Astrocyte (in vitro differentiated cells and primary cell): ENCODE results near the gene ST6GALNAC1.

Source experiments
- EZH2 ChIP-seq: IDR thresholded peaks from 2 replicates; pipeline ENCODE4 v1.6.1; 2012; ENCODE audit warnings: mild to moderate bottlenecking, low read length, inconsistent platforms; ENCODE audit not compliant: insufficient read depth
- TF ChIP-seq, protein P1 (sequence below): IDR thresholded peaks from 2 replicates; pipeline ENCODE4 v1.5.1; 2011; ENCODE audit warnings: low read depth, mild to moderate bottlenecking, inconsistent platforms, low read length, moderate library complexity; ENCODE audit not compliant: insufficient read depth

GRCh38 chr17:76677406-76677805 lies 33.8 kb upstream of the ST6GALNAC1 start:
- TF ChIP-seq, protein P1, sequence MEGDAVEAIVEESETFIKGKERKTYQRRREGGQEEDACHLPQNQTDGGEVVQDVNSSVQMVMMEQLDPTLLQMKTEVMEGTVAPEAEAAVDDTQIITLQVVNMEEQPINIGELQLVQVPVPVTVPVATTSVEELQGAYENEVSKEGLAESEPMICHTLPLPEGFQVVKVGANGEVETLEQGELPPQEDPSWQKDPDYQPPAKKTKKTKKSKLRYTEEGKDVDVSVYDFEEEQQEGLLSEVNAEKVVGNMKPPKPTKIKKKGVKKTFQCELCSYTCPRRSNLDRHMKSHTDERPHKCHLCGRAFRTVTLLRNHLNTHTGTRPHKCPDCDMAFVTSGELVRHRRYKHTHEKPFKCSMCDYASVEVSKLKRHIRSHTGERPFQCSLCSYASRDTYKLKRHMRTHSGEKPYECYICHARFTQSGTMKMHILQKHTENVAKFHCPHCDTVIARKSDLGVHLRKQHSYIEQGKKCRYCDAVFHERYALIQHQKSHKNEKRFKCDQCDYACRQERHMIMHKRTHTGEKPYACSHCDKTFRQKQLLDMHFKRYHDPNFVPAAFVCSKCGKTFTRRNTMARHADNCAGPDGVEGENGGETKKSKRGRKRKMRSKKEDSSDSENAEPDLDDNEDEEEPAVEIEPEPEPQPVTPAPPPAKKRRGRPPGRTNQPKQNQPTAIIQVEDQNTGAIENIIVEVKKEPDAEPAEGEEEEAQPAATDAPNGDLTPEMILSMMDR, result no peak
- no peak for TF ChIP-seq EZH2
